PFSK-1 (cell line): ENCODE results near the gene FOXO6.

Experiments
- POLR2AphosphoS5 ChIP-seq: IDR thresholded peaks from 2 replicates; pipeline ENCODE4 v1.6.1; 2012; ENCODE audit warnings: low read depth, mild to moderate bottlenecking, control low read depth, low read length, moderate library complexity
- REST ChIP-seq, 2 experiments: IDR thresholded peaks; 2 replicates each; pipeline versions ENCODE4 v1.6.1 to v1.8.0; 2011 to 2012; ENCODE audit warnings: low read depth in 2 of 2, low read length in 2 of 2, control low read depth in 1 of 2, inconsistent platforms in 1 of 2, mild to moderate bottlenecking in 1 of 2, moderate library complexity in 1 of 2; ENCODE audit not compliant: insufficient read depth in 1 of 2
- SIN3A ChIP-seq: IDR thresholded peaks from 2 replicates; pipeline ENCODE4 v1.6.1; 2012; ENCODE audit warnings: mild to moderate bottlenecking, low read length, moderate library complexity, borderline replicate concordance; ENCODE audit not compliant: insufficient read depth
- TAF1 ChIP-seq: IDR thresholded peaks from 2 replicates; pipeline ENCODE4 v1.6.1; 2012; ENCODE audit warnings: low read length, control low read depth, borderline replicate concordance; ENCODE audit not compliant: insufficient read depth

- TF ChIP-seq POLR2AphosphoS5 = no peak
- TF ChIP-seq TAF1 = no peak
- TF ChIP-seq REST (IDR thresholded peaks at IDR 0.05; ENCODE audit: insufficient read depth in 1 of 2, low read depth in 2 of 2, low read length in 2 of 2) = no peak
- TF ChIP-seq SIN3A = no peak
Observed at GRCh38 chr1:41327383-41327999, 33.7 kb upstream of the FOXO6 start.
